HG03196 (cell line): ENCODE measurements around the gene MED15.

ENCODE experiments used
- ATAC-seq: cut with Tn5 transposase; IDR thresholded peaks from one replicate; pipeline ENCODE4 v1.9.1; 2021; ENCODE audit not compliant: unreplicated experiment

The MED15 gene

DNA sequence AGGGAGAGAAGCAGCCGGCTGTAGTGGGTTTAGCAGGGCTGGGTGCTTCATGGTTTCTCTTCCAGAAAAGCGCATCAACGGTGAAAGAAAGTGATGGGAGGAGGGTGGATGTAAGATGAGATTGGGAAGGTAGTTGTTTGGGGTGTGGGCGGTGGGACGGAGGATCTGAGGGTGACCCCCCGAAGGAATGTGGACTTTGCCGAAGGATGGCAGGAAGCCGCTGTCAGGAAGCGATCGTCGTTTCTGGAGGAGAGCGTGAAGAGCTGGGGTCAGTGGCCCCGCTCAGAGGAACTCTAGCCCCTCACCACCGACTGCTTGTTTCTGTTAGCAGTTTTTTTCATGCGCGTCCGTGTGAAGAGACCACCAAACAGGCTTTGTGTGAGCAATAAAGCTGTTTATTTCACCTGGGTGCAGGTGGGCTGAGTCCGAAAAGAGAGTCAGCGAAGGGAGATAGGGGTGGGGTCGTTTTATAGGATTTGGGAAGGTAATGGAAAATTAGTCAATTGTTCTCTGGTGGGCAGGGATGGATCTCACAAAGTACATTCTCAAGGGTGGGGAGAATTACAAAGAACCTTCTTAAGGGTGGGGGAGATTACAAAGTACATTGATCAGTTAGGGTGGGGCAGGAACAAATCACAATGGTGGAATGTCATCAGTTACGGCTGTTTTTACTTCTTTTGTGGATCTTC lies 801 bp downstream of the MED15 start:
- peak; percentile 11 for ATAC-seq

DNA sequence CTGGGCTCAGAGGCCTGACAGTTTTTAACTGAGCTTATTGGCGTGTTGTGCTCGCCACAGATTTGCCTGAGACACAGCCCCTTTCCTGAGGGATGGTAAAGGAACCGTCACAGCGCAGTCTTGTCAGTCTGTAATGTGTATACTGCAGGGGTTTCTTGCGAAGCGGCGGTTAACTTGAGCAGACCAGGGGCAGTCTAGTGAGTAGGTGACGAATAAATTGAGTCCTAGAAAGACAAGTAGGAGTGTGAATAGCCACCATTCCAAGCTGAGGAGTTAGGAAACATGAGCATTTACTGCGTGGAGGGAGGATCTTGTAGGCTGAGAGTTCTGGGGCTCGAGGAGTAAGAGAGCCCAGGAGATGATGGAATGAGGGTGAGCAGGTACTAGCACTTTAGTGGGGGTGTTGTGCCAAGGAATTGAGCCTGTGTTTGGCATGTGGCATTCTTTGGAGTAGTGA lies 1.4 kb downstream of the MED15 start:
- ATAC-seq, result no peak

DNA sequence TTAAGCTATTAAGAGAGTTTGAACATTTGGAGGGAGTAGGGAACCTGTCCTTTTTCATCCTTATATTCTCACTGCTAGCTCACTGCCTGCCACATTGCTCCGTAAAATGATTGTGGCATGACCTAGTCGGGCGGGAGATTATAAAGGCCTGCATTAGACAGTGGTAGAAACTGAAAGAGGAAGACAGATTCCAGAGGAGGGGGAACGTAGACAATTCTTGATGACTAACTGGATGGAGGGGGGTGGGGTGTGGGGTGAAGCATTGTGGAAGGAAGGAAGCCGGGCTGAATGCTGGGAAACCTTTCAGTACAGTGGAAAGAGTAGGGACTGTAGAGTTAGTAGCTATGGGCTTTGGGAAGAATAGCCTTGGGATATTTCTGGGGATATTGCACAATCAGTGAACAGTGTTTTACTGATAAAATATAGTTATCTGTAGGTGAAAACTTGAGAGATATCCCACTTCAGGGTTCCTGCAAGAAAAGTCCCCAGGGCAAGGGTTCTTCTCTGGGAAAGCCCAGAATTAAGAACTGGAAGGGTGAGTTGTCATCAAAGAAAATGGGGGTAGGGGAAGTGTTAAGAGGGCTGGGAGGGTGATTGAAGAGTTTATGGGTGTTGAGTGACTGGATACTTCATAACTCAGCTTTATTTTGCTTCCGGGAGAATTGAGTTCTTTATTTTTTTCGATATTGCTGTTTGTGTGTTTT lies 2.1 kb downstream of the MED15 start:
- ATAC-seq, result no peak

- ATAC-seq, result no peak
These were observed 3.6 kb downstream of the MED15 start for GRCh38 chr22:20510811-20511577.

DNA sequence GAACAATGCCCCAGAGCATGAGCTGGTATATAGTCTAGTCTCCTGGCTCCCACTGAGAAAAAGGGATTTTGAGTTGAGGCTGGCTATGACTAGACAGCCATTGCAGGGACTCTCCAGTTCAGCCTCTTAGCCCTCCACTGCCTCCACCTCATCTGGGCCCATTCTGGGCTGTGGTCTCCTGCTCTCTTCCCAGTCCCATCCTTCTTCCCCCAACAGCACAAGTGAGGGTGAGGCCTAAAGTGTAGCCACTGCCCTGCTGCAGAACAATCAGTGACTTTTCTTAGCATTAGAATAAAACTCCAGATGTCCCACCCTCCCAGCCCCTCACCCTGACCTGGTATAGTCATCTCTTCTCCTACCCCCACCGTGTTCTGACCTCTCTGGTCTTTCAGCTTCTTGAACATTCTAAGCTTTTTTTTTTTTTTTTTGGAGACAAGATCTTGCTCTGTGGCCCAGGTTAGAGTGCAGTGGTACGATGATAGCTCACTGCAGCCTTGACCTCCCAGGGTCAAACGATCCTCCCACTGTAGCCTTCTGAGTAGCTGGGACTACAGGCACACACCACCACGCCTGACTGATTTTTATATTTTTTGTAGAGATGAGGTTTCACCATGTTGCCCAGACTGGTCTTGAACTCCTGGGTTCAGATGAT lies 4.3 kb downstream of the MED15 start:
- no peak for ATAC-seq

DNA sequence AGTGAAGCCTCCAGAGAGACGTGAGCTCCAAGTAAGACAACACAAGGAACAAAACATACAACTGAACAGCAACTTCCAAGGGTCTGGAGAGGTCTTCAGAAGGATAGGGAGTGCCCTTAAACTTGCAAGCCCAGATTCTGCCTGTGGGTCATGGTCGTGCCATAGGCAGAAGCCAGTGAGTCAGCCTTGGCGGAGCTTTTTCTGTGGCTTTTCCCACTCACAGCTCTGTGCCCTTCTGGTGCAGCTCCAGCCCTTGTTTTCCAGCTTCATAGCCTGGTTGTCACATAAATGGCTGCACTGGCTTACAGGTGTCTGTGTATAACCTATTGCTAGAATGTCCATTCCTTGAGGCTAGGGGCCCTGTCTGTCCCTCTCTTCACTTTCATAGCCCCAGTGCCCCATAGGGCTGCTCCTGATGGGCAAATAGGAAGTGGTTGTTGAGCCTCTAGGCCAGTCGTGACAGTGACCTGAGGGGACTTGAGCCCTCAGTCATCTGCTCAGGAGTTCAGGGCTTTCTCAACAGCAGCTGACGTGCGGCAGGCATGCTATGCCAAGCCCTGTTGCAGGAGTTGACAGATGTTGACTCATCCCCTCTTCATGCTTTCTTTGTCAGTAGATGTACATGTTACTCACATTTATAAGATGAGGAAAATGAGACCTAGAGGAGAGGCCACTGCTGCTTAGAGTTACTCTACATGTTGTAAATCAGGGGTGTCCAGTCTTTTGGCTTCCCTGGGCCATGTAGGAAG lies 7.4 kb downstream of the MED15 start:
- ATAC-seq, result no peak

- no peak for ATAC-seq
These were observed 9.0 kb downstream of the MED15 start for GRCh38 chr22:20516399-20516798.

- no peak for ATAC-seq
These were observed 10.0 kb downstream of the MED15 start for GRCh38 chr22:20517422-20517821.

GRCh38 chr22:20517841-20518592 lies 10.6 kb downstream of the MED15 start:
- ATAC-seq, result no peak

DNA sequence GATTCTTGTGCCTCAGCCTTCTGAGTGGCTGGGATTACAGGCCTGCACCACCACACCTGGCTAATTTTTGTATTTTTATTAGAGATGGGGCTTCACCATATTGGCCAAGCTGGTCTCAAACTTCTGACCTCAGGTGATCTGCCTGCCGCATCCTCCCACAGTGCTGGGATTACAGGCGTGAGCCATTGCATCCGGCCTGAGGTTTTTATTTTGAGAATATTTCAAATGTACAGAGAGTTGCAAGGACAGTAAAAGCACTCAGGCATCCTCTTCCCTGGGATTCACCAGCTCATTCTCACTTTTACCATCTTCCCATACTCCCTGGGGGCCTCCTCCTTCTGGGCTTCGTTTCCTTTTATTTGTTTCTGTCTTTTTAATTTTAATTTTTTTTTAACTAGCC lies 12.1 kb downstream of the MED15 start:
- no peak for ATAC-seq

DNA sequence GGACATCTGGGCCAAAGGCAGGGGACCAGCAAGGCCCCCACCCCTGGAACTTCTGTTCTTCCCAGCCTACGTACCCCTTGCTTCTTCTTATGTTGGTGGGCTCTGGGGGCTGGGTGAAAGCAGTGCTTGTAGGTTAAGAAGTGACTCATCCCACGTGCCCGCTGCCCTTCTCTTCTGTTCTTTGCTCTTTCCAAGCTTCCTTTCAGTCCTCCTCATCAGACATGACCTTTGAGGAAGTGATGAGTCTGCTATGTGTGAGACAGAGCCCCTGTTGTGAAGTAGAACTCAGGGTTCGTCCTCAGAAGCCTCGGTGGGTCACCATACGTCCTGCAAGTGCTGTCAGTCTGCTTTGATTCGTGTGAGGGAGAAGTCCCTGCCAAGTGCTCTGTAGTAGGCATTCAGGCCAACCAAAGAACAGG lies 12.7 kb downstream of the MED15 start:
- no peak for ATAC-seq

- no peak for ATAC-seq
These were observed 15.0 kb downstream of the MED15 start for GRCh38 chr22:20522134-20523004.

GRCh38 chr22:20523086-20523983 lies 15.9 kb downstream of the MED15 start:
- ATAC-seq, result no peak

DNA sequence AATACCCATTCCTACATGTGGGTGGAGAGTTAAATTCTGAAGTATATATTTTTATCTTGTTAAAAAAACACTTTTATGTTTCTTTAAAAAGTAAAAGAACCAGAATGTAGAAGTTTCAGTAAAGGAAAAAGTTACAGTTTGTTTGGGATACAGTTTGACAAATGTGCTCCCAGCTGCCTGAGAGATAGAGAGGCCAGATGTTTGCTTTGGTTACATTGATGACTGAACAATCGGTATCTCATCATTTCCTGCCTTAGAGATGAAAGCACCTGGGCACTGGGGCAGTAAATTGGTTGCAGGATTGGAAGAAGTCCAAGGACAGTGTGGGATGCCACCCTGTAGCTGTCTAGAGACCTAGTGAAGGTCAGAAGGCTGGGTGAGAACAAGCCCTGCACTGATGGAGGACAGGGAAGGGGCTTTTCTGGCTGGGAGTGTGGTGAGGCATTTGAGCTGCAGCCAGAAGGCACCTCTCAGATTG lies 16.6 kb downstream of the MED15 start:
- no peak for ATAC-seq

- ATAC-seq, result no peak
These were observed 17.6 kb downstream of the MED15 start for GRCh38 chr22:20525048-20525447.

GRCh38 chr22:20526305-20526627 lies 18.9 kb downstream of the MED15 start:
- ATAC-seq, result no peak

DNA sequence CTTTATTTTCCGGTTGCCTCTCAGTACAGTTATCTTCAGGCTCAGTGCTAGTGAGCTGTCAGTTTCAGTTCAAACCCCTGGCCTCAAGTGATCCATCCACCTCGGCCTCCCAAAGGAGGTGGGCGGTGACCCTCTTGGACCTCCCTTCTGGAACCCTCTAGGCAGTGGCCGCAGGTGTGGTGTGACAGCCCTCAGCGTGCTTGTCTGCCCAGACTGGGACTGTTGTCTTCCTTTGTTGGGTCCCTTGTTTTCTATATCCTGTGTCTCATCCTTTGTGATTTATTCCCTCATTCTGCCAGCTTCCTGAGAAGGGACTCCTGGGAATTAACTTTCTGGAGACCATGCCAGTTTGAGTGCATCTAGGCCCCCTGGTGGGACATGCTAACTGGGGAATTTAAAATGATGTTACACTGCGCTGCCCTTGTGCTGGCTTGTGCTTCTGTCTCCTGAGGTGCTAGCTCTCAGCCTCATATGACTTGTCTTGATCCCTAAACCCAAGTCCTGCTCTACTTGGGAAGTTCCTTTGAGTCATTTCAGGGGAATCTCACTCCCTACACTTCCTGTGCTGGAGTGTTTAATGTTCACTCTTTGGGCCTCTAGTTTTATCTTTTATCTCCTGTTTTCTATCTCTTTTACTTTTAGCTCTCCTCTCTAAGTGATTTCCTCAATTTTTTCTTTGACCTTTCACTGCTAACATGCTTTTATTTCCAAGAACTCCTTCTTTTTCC lies 19.4 kb downstream of the MED15 start:
- no peak for ATAC-seq
